Psoas muscle (tissue), 8 donors: Measurements from ENCODE around the gene CTNNBIP1. TPM values are rescaled to one million over a fixed set of nuclear protein-coding genes. Genes with fewer than 3 reads are reported as not detected.

Source experiments
- ATAC-seq, 4 donors: fragments of 200-7000 bp; cut with Tn5 transposase; one replicate each; pipeline ENCODE4 v1.9.1; 2020; ENCODE audit warnings: moderate library complexity in 3 of 4, mild to moderate bottlenecking in 2 of 4
- DNase-seq, 2 donors: peaks; one replicate each; pipeline ENCODE4 v3.0.0-alpha.2; 2020
- H3K27ac ChIP-seq: fragments of 200-600 bp; one replicate; pipeline ENCODE4 v1.8.0; 2022
- H3K27me3 ChIP-seq, 3 donors: fragments of 200-600 bp in 1 of 3; one replicate each; pipeline versions ENCODE4 v1.6.1 to v1.8.0; 2013 to 2022; ENCODE audit warnings: low read length in 2 of 3, mild to moderate bottlenecking in 2 of 3, moderate library complexity in 1 of 3; ENCODE audit not compliant: insufficient read depth in 3 of 3
- H3K36me3 ChIP-seq, 2 donors: fragments of 200-600 bp in 1 of 2; one replicate each; pipeline versions ENCODE4 v1.6.1 to v1.8.0; 2013 to 2022; ENCODE audit warnings: low read depth in 1 of 2, mild to moderate bottlenecking in 1 of 2, moderate library complexity in 1 of 2; ENCODE audit not compliant: insufficient read depth in 1 of 2
- H3K4me1 ChIP-seq: fragments of 200-600 bp; one replicate; pipeline ENCODE4 v1.8.0; 2022
- H3K4me3 ChIP-seq: fragments of 200-600 bp; one replicate; pipeline ENCODE4 v1.8.0; 2022; ENCODE audit warnings: mild to moderate bottlenecking
- H3K9me3 ChIP-seq: fragments of 200-600 bp; one replicate; pipeline ENCODE4 v1.8.0; 2022
- WGBS, 3 donors: extraction: QIAGEN DNeasy Blood & Tissue Kit; methylation state at CpG; one replicate each; pipeline versions ENCODE4 v1.1.6 to v1.1.7; 2013; 5-methylcytosine and 5-hydroxymethylcytosine counted together
- intact Hi-C, 2 donors: fragments of 100-400 bp; cut with DNase I; formaldehyde crosslinking; loops; one replicate each; pipeline versions ENCODE4 v1.11.0 to v1.14.2; 2022
- polyA plus RNA-seq, 3 donors: library from polyadenylated mRNA; stranded (reverse); fragments of 200-250 nt; gene quantifications; one replicate each; pipeline ENCODE4 v1.2.3, GENCODE V29; 2013
- total RNA-seq, 4 donors: library from RNA; stranded (reverse); fragmentation: NEBNext Ultra II Directional in 2 of 4; extraction: Animal tissue kit (Norgen Biotek cat#: 25700) in 2 of 4; gene quantifications; one replicate each; pipeline versions ENCODE4 v1.2.1 to v1.2.4, GENCODE V29; 2021 to 2023
- TF ChIP-seq, protein P1 (sequence below): fragments of 200-600 bp; IDR thresholded peaks from one replicate; pipeline ENCODE4 v1.8.0; 2022; ENCODE audit warnings: antibody characterized with exemption
- donor health status: healthy with polysubstance abuse.
- donor health status: DM: no; HTN: no; CAD: no; lungs with moderate emphysema.
- donor health status: Bipolar disorder and iron deficiency.
- donor health status: healthy.
- donor health status: DM: yes; HTN: yes; CAD: no.
- donor health status: DM: no; HTN: no; CAD: no.
- donor health status: DM: no; HTN: no; CAD: no.
- donor health status: DM: yes; HTN: yes; CAD: no.

Gene CTNNBIP1
- total and polyA plus RNA-seq, 7 donors = 5.9 to 18.5 (median 12.7) TPM

DNA sequence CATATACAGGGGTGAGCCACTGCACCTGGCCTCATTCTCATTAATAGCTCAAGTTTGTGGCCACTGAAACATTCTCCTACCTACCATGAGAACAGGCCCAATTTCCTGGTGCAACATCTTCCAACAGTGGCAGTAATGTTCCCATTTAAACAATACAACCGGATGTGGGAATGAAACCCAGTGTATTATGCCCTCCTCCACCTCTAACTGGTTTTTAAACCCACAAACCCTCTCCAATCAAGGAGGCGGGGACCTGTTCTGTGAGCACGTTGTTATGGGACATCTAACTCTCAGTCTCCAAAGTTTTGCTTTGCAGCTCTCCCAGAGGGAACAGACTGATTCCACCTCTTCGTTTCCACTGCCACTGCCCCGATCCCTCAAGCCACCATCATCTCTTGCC is 2.6 kb downstream of the CTNNBIP1 start:
- Histone ChIP-seq H3K36me3 (no peaks in the 10 kb centered on the region), H3K4me1 (peaks cover 20% of the 10 kb centered on the region)
- 45 to 63% (median 58%) methylated on average over 5 of the region's 5 CpGs for WGBS, 3 donors

DNA sequence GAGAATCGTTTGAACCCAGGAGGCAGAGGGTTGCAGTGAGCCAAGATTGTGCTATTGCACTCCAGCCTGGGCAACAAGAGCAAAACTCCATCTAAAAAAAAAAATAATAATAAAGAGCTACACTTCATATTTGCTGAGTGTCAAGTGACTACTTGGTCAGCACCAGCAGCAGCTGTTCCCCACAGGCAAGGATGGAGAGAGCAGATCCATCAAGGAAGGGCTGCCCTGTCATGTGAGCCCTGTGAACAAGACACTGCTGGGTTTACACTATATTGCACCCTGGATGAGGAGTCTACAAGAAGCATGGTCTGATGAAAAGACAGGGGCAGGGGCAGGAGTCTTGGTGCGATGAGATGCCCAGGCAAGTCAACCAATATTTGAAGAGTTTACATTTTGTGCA is 3.6 kb downstream of the CTNNBIP1 start:
- Histone ChIP-seq H3K36me3 (no peaks in the 10 kb centered on the region), H3K27ac (no peak overlapping the region), H3K27me3 (no peaks in the 10 kb centered on the region), H3K9me3 (no peaks in the 10 kb centered on the region), H3K4me1 (peaks cover 23% of the 10 kb centered on the region), H3K4me3 (no peak overlapping the region)
- WGBS, 3 donors = 87 to 95% (median 89%) methylated on average over 2 of the region's 2 CpGs
- TF ChIP-seq, protein P1, sequence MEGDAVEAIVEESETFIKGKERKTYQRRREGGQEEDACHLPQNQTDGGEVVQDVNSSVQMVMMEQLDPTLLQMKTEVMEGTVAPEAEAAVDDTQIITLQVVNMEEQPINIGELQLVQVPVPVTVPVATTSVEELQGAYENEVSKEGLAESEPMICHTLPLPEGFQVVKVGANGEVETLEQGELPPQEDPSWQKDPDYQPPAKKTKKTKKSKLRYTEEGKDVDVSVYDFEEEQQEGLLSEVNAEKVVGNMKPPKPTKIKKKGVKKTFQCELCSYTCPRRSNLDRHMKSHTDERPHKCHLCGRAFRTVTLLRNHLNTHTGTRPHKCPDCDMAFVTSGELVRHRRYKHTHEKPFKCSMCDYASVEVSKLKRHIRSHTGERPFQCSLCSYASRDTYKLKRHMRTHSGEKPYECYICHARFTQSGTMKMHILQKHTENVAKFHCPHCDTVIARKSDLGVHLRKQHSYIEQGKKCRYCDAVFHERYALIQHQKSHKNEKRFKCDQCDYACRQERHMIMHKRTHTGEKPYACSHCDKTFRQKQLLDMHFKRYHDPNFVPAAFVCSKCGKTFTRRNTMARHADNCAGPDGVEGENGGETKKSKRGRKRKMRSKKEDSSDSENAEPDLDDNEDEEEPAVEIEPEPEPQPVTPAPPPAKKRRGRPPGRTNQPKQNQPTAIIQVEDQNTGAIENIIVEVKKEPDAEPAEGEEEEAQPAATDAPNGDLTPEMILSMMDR = no peak
- ATAC-seq (no peak), DNase-seq (no peak)
- intact Hi-C loops = loop anchor here in 1 of 2 donors (5.0 kb wide), 1 partner anchor 34 kb away; no protein-coding TSS in a partner anchor

More for the DNA sequence above, 2.6 kb downstream of the CTNNBIP1 start:
- DNase-seq (no peak), ATAC-seq (no peak)
- peak overlapping the region; percentile 25 for H3K4me3 ChIP-seq
- H3K9me3 ChIP-seq = no peaks in the 10 kb centered on the region
- intact Hi-C loops = loop anchor here in 1 of 2 donors (5.0 kb wide), 1 partner anchor 35 kb away; no protein-coding TSS in a partner anchor
- H3K27ac ChIP-seq = peak overlapping the region; percentile 10
- TF ChIP-seq, protein P1 = no peak
- no peaks in the 10 kb centered on the region for H3K27me3 ChIP-seq

DNA sequence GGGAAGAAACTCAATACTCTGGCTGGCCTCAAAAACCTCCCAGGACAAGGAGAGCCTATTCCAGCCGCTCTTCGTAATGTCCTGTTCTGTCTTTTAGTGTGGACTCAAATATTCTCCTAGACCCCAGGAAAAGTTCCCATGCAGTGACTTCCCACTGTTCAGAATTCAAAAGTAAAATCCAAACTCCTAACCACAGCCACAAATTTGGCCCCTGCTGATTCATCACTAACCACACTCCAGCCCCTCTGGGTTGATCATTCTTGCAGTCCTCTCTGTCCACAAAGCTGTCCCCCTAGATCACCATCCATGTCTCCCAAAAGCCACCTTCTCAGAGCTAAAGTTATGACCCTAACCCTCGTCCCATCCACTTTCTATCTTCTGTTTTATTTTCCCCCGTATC is 5.1 kb downstream of the CTNNBIP1 start:
- 49 to 66% (median 66%) methylated on average over 4 of the region's 4 CpGs for WGBS, 3 donors

DNA sequence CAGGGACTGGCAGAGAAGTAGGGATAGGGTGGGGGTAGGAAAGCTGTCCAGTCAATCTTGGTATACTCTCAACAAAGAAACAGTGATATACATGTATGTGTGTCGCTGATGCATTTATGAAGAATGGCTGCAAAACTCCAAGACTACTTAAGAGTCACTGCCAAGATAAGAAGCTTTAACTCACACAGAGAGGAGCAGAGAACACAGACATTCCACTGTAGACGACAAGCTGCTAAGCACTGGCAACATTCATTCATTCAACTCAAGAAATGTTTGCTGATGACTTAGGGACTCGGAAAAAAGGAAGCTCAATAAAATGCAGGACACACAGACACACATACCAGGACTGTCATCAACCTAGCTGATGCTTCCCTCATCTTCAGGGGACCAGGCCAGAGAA is 5.5 kb downstream of the CTNNBIP1 start:
- intact Hi-C loops = no loop called here
- no peaks in the 10 kb centered on the region for H3K9me3 ChIP-seq
- H3K27ac ChIP-seq = no peak overlapping the region
- TF ChIP-seq, protein P1 = no peak
- H3K27me3 ChIP-seq = no peaks in the 10 kb centered on the region
- ATAC-seq = no peak
- H3K4me3 ChIP-seq = no peak overlapping the region
- WGBS, 3 donors = 46 to 76% (median 64%) methylated on average over 3 of the region's 3 CpGs
- DNase-seq = no peak
- peaks cover 29% of the 10 kb centered on the region for H3K4me1 ChIP-seq
- no peaks in the 10 kb centered on the region for H3K36me3 ChIP-seq

More for the DNA sequence above, 5.1 kb downstream of the CTNNBIP1 start:
- no peaks in the 10 kb centered on the region for H3K9me3 ChIP-seq
- no peak overlapping the region for H3K27ac ChIP-seq
- intact Hi-C loops = loop anchor here in 1 of 2 donors (5.0 kb wide), 1 partner anchor 33 kb away; no protein-coding TSS in a partner anchor
- TF ChIP-seq, protein P1 = no peak
- no peaks in the 10 kb centered on the region for H3K27me3 ChIP-seq
- no peaks in the 10 kb centered on the region for H3K36me3 ChIP-seq
- peaks cover 29% of the 10 kb centered on the region for H3K4me1 ChIP-seq
- no peak overlapping the region for H3K4me3 ChIP-seq
- DNase-seq (no peak), ATAC-seq (no peak)
